Stimulated activated CD4-positive, alpha-beta T cell treated with anti-CD3 and anti-CD28 coated beads, Interleukin-4, amount 100 ng/mL, for 24 hours (primary cell): Measurements from ENCODE around the gene TFDP1.

ENCODE experiments used
- DNase-seq: peaks from one replicate; pipeline ENCODE4 v3.0.0-alpha.2; 2020

Gene TFDP1, protein sequence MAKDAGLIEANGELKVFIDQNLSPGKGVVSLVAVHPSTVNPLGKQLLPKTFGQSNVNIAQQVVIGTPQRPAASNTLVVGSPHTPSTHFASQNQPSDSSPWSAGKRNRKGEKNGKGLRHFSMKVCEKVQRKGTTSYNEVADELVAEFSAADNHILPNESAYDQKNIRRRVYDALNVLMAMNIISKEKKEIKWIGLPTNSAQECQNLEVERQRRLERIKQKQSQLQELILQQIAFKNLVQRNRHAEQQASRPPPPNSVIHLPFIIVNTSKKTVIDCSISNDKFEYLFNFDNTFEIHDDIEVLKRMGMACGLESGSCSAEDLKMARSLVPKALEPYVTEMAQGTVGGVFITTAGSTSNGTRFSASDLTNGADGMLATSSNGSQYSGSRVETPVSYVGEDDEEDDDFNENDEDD

GRCh38 chr13:113584205-113584869, at the start of gene TFDP1:
TFDP1 (plus strand) TSS chr13:113584753; CDS start chr13:113585838, 1,085 bp downstream.
- DNase-seq, result peak; percentile 81

DNA sequence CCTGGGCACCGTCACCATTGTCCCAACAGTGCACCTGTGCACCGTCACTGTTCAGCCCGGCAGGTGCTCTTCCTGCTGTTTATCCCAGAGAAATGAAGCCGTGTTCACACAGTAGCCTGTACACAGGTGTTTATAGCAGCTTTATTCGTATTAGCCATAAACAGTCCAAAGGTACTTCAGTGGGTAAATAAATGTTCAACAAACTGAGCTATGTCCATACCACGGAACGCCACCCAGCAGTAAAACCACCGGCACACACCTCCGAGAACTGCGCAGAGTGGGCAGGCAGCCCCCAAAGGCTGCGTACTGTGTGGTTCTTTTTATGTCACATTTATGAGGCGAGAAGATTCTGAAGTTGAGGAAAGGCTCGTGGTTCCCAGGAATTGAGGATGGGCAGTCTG, 49.2 kb upstream of the TFDP1 start:
- no peak for DNase-seq

DNA sequence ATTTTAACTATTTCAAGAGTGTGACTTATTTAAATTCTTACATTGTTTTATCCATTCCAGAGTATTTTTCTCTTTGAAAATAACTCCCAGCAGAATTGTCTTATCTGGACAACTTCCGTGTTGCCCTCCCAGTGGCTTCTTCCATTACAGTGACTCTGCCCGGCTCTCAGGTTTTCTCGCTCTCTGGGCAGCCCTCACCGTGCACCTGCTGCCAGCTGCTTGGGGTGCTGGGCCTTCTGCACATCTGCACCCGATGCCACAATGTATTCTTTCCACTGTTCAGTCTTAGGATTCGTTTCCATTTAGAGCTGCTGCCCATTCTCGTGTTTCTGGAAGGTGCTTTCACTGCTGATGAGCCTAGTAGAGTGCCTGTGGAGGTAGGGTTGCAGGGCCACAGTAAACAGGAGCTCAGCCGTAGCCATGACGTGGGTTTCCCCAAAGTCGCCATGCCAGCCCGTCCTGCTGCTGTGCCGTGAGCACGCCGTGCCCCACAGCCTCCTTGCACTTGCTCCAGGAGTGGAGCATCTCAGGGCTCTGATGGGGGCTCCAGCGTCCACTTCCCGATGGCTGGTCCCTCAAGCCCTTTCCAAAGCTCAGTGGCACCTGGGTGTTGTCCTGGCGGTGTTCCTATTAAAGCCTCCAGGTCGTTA, 48.0 kb upstream of the TFDP1 start:
- no peak for DNase-seq

DNA sequence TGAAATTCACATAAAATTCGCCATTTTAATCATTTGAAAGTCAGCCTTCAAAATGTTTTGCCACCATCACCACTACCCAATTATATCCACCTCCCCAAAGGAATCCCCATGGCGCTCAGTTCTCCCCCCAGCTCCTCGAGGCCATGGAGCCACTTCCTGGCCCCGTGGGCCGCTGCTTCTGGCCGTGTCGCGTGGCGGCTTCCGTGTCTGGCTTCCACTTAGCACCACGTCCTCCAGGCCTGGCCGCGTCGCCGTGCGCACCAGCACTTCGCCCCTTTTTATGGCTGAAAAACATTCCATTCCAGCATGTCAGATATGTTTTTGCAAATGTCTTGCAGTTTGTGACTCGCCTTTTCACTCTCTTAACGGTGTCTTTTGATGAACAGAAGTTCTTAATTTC, 47.3 kb upstream of the TFDP1 start:
- no peak for DNase-seq

GRCh38 chr13:113537909-113538688, 46.5 kb upstream of the TFDP1 start:
- DNase-seq, result no peak

DNA sequence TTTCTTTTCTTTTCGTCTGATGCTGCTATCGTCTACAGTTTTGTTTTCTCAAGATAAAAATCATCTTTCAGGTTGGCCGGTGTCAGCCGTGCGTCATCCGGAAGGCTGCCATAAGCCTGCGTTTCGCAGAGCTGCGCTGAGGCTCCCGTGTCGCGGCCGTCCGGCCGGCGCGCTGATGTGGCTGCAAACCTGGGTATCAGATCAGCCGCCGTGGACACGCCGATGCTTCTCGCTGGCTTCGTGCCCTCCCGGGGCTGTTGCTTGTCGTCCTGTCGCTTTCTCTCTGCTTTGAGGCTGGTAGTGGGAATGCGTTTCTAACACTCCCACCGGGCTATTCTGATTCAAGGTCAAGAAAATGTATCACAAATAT, 45.9 kb upstream of the TFDP1 start:
- DNase-seq, result no peak

DNA sequence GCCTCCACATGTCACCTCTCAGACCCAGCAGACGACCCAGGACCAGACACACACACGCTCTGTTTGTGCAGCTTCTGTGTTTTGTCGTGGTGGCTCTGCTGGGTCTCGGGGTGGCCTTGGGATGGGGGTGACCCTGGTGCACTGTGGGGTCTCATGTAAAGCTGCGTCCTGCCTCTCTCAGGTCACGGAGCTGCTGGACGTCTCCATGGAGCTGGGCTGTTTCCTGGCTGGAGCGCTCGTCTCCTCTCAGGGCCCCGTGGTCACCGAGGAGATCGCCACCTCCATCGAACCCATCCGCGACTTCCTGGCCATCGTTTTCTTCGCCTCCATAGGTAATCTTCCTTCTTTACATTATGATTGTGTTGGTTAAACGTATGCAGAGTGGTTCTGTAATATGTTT, 45.4 kb upstream of the TFDP1 start:
- no peak for DNase-seq

DNA sequence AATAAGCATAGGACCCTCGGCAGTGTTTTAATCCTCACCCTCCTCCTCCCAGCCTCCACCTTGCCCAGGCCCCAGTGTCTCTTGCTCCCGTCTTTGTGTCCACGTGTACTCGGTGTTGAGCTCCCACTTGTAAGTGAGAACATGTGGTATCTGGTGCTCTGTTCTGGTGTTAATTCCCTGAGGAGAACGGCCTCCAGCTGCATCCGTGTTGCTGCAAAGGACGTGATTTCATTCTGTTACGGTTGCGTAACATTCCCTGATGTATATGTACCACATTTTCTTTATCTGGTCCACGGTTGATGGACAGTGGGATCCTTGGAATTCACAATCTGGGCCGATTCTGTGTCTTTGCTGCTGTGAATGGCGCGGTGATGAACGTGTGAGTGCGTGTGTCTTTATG, 44.7 kb upstream of the TFDP1 start:
- no peak for DNase-seq

- no peak for DNase-seq
These were observed 44.0 kb upstream of the TFDP1 start for GRCh38 chr13:113540523-113540922.

DNA sequence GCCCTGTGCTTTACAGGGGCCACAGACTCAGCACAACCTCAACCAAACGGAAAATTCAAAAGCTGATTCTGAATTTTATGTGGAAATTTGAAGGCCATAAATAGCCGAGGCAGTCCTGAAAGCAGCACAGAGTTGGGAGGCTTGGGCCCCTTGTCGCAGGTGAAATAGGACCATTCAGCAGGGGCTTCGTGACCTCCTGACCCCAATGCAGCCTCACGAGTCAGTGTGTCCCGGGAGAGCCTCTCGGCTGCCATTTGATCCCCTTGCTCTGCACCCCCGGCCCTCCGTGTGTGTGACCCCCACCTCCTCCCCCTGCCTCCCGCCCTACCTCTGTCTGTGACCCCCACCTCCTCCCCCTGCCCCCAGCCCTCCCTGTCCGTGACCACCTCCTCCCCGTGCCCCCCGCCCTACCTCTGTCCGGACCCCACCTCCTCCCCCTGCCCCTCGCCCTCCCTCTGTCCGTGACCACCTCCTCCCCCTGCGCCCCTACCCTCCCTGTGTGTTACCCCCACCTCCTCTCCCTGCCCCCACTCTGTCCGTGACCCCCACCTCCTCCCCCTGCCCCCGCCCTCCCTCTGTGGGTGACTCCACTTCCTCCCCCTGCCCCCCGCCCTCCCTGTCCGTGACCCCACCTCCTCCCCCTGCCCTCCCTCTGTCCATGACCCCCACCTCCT, 41.7 kb upstream of the TFDP1 start:
- DNase-seq, result no peak

DNA sequence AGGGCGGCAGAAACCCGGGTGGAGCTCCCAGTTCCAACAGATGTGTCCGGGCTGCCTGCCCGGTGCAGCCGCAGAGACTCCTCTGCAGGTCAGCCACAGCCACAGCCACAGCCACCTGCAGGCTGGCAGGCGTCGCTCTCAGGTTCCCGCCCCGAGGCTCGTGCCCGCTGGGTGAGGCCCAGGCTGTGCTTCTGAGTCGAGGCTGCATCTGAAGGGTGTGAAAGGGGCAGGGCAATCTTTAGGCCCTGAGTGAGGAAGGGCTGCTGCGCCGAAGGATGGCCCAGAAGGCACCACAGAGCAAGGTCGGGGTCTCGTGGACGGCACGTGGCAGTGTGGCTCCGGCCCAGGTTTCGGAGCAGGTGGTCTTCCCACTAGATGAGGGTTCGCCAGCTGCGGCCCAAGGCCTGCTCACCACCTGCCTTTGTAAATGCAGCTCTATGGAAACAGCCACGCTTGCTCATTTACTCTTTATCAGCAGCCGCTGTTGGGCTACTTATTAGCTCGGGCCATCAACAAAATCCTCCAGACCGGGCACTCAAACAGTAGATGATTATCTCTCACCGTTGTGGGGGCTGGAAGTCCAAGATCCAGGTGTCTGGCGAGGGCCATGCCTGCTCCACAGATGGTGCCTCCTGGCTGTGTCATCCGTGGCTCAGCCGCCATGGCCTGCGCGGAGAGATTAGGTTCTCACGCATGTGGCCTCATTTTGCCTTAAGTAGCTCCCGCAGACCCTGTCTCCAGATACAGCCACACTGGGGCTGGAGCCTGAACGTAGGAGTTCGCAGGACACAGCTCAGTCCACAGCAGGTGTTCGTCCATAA, 40.3 kb upstream of the TFDP1 start:
- DNase-seq, result no peak

DNA sequence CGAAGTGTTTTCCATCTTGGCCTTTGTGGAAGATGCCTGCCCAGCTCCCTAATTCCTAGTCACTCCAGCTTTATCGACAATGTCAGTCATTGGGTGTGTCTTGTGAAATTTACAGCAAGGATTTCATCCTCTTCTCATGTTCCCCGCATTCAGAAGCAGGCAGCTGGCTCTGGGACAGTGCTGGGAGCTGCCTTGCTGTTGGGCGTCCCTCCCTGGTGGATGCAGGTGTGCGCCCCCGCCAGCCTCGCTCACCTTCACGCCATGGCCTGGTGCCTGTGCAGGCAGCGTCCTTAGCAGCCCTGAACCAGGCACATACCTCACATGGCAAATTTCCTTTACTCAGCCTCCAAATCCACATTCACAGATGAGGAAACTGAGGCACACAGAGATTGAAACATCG, 39.7 kb upstream of the TFDP1 start:
- no peak for DNase-seq

GRCh38 chr13:113545455-113545930, 39.1 kb upstream of the TFDP1 start:
- DNase-seq, result no peak

GRCh38 chr13:113545931-113546516, 38.5 kb upstream of the TFDP1 start:
- no peak for DNase-seq

- DNase-seq, result no peak
These were observed 37.8 kb upstream of the TFDP1 start for GRCh38 chr13:113546571-113547237.

- no peak for DNase-seq
These were observed 37.1 kb upstream of the TFDP1 start for GRCh38 chr13:113547238-113547971.

DNA sequence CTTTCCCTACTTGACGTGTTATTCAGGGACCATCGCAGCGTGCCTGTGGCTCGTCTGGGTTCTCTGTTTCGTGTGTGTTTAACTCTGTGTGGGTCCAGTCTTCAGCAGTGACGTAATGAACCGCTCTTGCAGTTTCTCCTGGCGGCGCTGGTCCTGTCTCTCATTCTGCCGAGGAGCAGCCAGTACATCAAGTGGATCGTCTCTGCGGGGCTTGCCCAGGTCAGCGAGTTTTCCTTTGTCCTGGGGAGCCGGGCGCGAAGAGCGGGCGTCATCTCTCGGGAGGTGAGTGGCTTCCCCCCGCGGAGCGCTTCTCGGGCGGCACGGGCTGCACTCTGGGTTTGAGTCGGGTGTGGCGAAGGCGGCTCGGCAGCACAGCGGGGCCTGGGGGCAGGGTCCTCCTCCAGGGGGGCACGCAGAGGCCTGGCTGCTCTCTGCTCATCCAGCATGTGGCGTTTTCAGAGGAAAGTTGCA, 36.3 kb upstream of the TFDP1 start:
- DNase-seq, result no peak

DNA sequence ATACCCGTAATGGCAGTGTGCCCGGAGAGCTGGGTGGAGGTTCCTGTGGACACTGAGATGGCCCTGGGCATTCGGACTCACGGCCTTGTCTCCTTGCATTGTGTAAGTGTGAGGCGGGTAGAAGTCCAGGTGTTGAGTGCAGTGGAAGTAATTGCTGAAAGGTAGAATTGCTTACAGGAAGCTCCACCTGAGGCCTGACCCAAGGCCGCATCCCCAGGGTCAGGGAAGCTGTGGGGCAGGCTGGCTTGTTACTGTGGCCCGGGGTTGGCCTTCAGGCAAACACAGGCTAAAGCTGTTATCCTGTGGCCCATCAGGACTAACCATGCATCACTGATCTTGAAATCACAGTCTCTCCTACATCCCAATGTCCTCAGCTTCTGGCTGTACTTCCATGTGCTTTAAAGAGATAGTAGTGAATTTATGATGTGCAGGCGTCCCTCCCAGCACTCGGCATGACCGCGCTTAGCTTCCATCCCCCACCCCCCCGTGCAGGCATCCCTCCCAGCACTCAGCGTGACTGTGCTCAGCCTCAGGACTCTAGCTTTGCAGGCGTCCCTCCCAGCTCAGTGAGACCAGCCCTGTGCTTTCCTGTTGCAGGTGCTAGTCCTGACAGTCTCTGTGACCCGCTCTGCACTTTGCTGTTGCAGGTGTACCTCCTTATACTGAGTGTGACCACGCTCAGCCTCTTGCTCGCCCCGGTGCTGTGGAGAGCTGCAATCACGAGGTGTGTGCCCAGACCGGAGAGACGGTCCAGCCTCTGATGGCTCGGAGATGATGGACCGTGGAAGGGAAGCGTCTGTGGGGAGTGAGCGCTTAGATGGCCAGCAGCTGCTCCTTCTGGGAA, 35.6 kb upstream of the TFDP1 start:
- DNase-seq, result no peak

GRCh38 chr13:113550453-113550852, 34.1 kb upstream of the TFDP1 start:
- no peak for DNase-seq
